ENCODE results near the gene TTLL8.

DNA sequence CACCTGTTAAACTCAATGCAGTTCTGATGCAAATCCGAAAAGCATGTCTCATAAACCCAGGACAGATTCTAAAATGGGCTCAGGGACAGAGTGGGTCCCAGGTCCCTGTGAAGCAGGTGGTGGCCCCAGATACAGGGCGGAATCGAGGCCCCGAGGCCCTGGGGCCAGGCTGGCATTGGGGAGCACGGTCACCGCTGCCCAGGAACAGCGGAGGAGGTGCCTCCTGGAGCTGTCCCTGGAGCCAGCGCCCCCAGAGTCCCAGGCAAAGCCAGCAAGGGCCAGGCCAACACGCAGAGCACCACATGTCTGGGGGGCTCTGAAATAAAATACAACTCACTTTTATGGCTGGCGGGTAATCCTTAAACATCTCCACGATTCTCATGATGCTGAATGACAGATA lies 10.0 kb upstream of the TTLL8 start:
- TF ChIP-seq, protein P1, sequence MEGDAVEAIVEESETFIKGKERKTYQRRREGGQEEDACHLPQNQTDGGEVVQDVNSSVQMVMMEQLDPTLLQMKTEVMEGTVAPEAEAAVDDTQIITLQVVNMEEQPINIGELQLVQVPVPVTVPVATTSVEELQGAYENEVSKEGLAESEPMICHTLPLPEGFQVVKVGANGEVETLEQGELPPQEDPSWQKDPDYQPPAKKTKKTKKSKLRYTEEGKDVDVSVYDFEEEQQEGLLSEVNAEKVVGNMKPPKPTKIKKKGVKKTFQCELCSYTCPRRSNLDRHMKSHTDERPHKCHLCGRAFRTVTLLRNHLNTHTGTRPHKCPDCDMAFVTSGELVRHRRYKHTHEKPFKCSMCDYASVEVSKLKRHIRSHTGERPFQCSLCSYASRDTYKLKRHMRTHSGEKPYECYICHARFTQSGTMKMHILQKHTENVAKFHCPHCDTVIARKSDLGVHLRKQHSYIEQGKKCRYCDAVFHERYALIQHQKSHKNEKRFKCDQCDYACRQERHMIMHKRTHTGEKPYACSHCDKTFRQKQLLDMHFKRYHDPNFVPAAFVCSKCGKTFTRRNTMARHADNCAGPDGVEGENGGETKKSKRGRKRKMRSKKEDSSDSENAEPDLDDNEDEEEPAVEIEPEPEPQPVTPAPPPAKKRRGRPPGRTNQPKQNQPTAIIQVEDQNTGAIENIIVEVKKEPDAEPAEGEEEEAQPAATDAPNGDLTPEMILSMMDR (conservative IDR thresholded peaks at IDR 0.05; ENCODE audit: low read length) = no peak
- TF ChIP-seq EZH2phosphoT487 (IDR thresholded peaks at IDR 0.05; ENCODE audit: borderline replicate concordance) = no peak

All from Loucy (cell line).